Gastroesophageal sphincter (tissue), 4 donors: ENCODE measurements around the gene WNT11. TPM values are rescaled to one million over a fixed set of nuclear protein-coding genes. Genes with fewer than 3 reads are reported as not detected.

Source experiments
- ATAC-seq: fragments of 150-250 bp; one replicate; pipeline ENCODE4 v1.9.1; 2016; ENCODE audit warnings: mild to moderate bottlenecking, moderate library complexity
- H3K27ac ChIP-seq, 4 donors: fragments of 200-600 bp; sonication (generic) in 3 of 4; 1 replicate in 3 of 4; 2 replicates in 1 of 4; pipeline ENCODE4 v1.5.1; 2016 to 2019
- H3K27me3 ChIP-seq: fragments of 200-600 bp; sonication (generic); one replicate; pipeline ENCODE4 v1.5.1; 2019
- H3K36me3 ChIP-seq, 2 donors: fragments of 200-600 bp; sonication (generic); one replicate each; pipeline ENCODE4 v1.5.1; 2019; ENCODE audit warnings: control low read depth in 1 of 2
- H3K4me1 ChIP-seq, 3 donors: fragments of 200-600 bp; sonication (generic); 1 replicate in 2 of 3; 2 replicates in 1 of 3; pipeline ENCODE4 v1.5.1; 2016 to 2019; ENCODE audit warnings: control low read depth in 2 of 3
- H3K4me3 ChIP-seq, 2 donors: fragments of 200-600 bp; sonication (generic); one replicate each; pipeline ENCODE4 v1.5.1; 2019; ENCODE audit warnings: mild to moderate bottlenecking in 1 of 2, moderate library complexity in 1 of 2
- H3K9me3 ChIP-seq, 3 donors: fragments of 200-600 bp; sonication (generic); one replicate each; pipeline ENCODE4 v1.5.1; 2017 to 2019; ENCODE audit warnings: control low read depth in 2 of 3
- EP300 ChIP-seq: sonication (generic); formaldehyde crosslinking; IDR thresholded peaks from one replicate; pipeline ENCODE4 v1.6.1; 2017; ENCODE audit warnings: antibody characterized with exemption, mild to moderate bottlenecking
- POLR2A ChIP-seq, 2 donors: fragments of 450-650 bp; IDR thresholded peaks; one replicate each; pipeline ENCODE4 v1.6.1; 2017; ENCODE audit warnings: antibody characterized with exemption in 2 of 2, mild to moderate bottlenecking in 2 of 2, moderate library complexity in 1 of 2
- POLR2AphosphoS5 ChIP-seq: sonication (generic); formaldehyde crosslinking; IDR thresholded peaks from one replicate; pipeline ENCODE4 v1.6.1; 2017; ENCODE audit warnings: antibody characterized with exemption
- WGBS, 2 donors: methylation state at CpG; one replicate each; pipeline ENCODE4 v1.1.5; 2018; ENCODE audit warnings: low coverage in 1 of 2; 5-methylcytosine and 5-hydroxymethylcytosine counted together
- total RNA-seq, 4 donors: library from RNA; depleted of rRNA; stranded (reverse); fragments of >200 nt; gene quantifications; one replicate each; pipeline ENCODE4 v1.1.0, GENCODE V29; 2016
- TF ChIP-seq, protein P1 (sequence below), 4 experiments: fragments of 200-600 bp in 2 of 4; fragments of 450-650 bp in 2 of 4; sonication (generic) in 1 of 4; IDR thresholded peaks; one replicate each; pipeline ENCODE4 v1.5.1; 2017 to 2019; ENCODE audit warnings: antibody characterized with exemption in 4 of 4, mild to moderate bottlenecking in 2 of 4, moderate library complexity in 2 of 4

Gene WNT11
- total RNA-seq, 4 donors from 2014 or later = 2.5 to 17.1 (median 5.4) TPM

GRCh38 chr11:76246271-76246933 is 40.1 kb upstream of the WNT11 start:
- Histone ChIP-seq H3K9me3 (no peaks in the 10 kb centered on the region), H3K27ac (no peak overlapping the region), H3K27me3 (peaks cover 9% of the 10 kb centered on the region), H3K36me3 (no peaks in the 10 kb centered on the region), H3K4me1 (peaks cover 0 to 4% (median 0%) of the 10 kb centered on the region in 3 donors), H3K4me3 (no peak overlapping the region)
- WGBS, 2 donors = 100% methylated on average over 1 of the region's 11 CpGs
- TF ChIP-seq POLR2A (IDR thresholded peaks at IDR 0.05) (no peak), EP300 (no peak), POLR2AphosphoS5 (no peak)
- TF ChIP-seq, protein P1, sequence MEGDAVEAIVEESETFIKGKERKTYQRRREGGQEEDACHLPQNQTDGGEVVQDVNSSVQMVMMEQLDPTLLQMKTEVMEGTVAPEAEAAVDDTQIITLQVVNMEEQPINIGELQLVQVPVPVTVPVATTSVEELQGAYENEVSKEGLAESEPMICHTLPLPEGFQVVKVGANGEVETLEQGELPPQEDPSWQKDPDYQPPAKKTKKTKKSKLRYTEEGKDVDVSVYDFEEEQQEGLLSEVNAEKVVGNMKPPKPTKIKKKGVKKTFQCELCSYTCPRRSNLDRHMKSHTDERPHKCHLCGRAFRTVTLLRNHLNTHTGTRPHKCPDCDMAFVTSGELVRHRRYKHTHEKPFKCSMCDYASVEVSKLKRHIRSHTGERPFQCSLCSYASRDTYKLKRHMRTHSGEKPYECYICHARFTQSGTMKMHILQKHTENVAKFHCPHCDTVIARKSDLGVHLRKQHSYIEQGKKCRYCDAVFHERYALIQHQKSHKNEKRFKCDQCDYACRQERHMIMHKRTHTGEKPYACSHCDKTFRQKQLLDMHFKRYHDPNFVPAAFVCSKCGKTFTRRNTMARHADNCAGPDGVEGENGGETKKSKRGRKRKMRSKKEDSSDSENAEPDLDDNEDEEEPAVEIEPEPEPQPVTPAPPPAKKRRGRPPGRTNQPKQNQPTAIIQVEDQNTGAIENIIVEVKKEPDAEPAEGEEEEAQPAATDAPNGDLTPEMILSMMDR (IDR thresholded peaks at IDR 0.05) = no peak
- no peak for ATAC-seq

GRCh38 chr11:76245720-76246119 is 39.4 kb upstream of the WNT11 start:
- WGBS, 2 donors = 79 to 100% methylated on average over 1 to 2 of the region's 2 CpGs
- ATAC-seq = no peak
- Histone ChIP-seq H3K4me1 (no peaks in the 10 kb centered on the region), H3K36me3 (no peaks in the 10 kb centered on the region), H3K9me3 (no peaks in the 10 kb centered on the region), H3K27ac (no peak overlapping the region), H3K27me3 (peaks cover 9% of the 10 kb centered on the region), H3K4me3 (no peak overlapping the region)
- TF ChIP-seq EP300 (no peak), POLR2A (IDR thresholded peaks at IDR 0.05) (no peak)
- TF ChIP-seq, protein P1 (IDR thresholded peaks at IDR 0.05) = no peak

- WGBS, 2 donors = 89 to 95% methylated on average over 2 to 3 of the region's 4 CpGs
Measured at GRCh38 chr11:76244316-76244851, 38.1 kb upstream of the WNT11 start.

GRCh38 chr11:76243957-76244285 is 37.6 kb upstream of the WNT11 start:
- no peak for ATAC-seq
- WGBS, 2 donors = 100% methylated on average over 1 of the region's 7 CpGs; no CpG with 5 or more reads in 1 of the 2 donors
- H3K4me3 ChIP-seq = no peak overlapping the region

More at GRCh38 chr11:76244316-76244851, 38.1 kb upstream of the WNT11 start:
- Histone ChIP-seq H3K36me3 (no peaks in the 10 kb centered on the region), H3K27ac (no peak overlapping the region), H3K4me1 (no peaks in the 10 kb centered on the region), H3K9me3 (no peaks in the 10 kb centered on the region), H3K4me3 (no peak overlapping the region), H3K27me3 (peaks cover 9% of the 10 kb centered on the region)
- ATAC-seq = no peak
- no peak for TF ChIP-seq POLR2A (IDR thresholded peaks at IDR 0.05)
- no peak for TF ChIP-seq POLR2AphosphoS5
- TF ChIP-seq EP300 = no peak
- TF ChIP-seq, protein P1 (IDR thresholded peaks at IDR 0.05) = no peak

More at GRCh38 chr11:76243957-76244285, 37.6 kb upstream of the WNT11 start:
- Histone ChIP-seq H3K27ac (no peak overlapping the region), H3K9me3 (no peaks in the 10 kb centered on the region), H3K36me3 (no peaks in the 10 kb centered on the region), H3K4me1 (no peaks in the 10 kb centered on the region), H3K27me3 (peaks cover 9% of the 10 kb centered on the region)
- TF ChIP-seq EP300 = no peak
- no peak for TF ChIP-seq POLR2AphosphoS5
- no peak for TF ChIP-seq POLR2A (IDR thresholded peaks at IDR 0.05)
- TF ChIP-seq, protein P1 (IDR thresholded peaks at IDR 0.05) = no peak
